MCF 10A (cell line): ENCODE data around the gene CD52. TPM values are rescaled to one million over a fixed set of nuclear protein-coding genes. Genes with fewer than 3 reads are reported as not detected.

ENCODE experiments used
- Bru-seq: library from RNA; stranded (reverse); fragments of 400-500 nt; gene quantifications from one replicate; lab custom pipeline; 2021; lab: Mats Ljungman, UMichigan
- BruChase-seq, 2 experiments: library from RNA; stranded (reverse); fragments of 400-500 nt; gene quantifications; one replicate each; lab custom pipeline; 2021; lab: Mats Ljungman, UMichigan
- BruUV-seq: library from RNA; stranded (reverse); fragments of 400-500 nt; replicated peaks from 2 replicates; lab custom pipeline; 2021; lab: Mats Ljungman, UMichigan
- CTCF ChIA-PET: fragments of 300-600 bp; sonication (Branson Sonifier 250); formaldehyde crosslinking; extraction: SDS; loops from one replicate; lab custom pipeline; 2021; ENCODE audit warnings: antibody characterized with exemption, inconsistent platforms; lab: Yijun Ruan, JAX
- POLR2A ChIA-PET: fragments of 300-600, 350-650 bp; sonication (Branson Sonifier 250); formaldehyde crosslinking; extraction: SDS; loops from one replicate; lab custom pipeline; 2020; ENCODE audit warnings: antibody characterized with exemption, inconsistent platforms; lab: Yijun Ruan, JAX
- DNase-seq: peaks from one replicate; pipeline ENCODE4 v3.0.0-alpha.2; 2018; ENCODE audit not compliant: unreplicated experiment
- H3K27ac Mint-ChIP-seq: one replicate; pipeline ENCODE4 v1.8.0; 2022; ENCODE audit warnings: mild to moderate bottlenecking, low read depth, mixed read lengths; ENCODE audit not compliant: unreplicated experiment
- H3K27me3 Mint-ChIP-seq: one replicate; pipeline ENCODE4 v1.8.0; 2022; ENCODE audit warnings: mixed read lengths; ENCODE audit not compliant: insufficient read depth, unreplicated experiment
- H3K36me3 Mint-ChIP-seq: one replicate; pipeline ENCODE4 v1.8.0; 2022; ENCODE audit warnings: mild to moderate bottlenecking, moderate library complexity, mixed read lengths; ENCODE audit not compliant: insufficient read depth, unreplicated experiment
- H3K4me1 Mint-ChIP-seq: one replicate; pipeline ENCODE4 v1.8.0; 2022; ENCODE audit warnings: mixed read lengths; ENCODE audit not compliant: insufficient read depth, unreplicated experiment
- H3K4me3 Mint-ChIP-seq: one replicate; pipeline ENCODE4 v1.8.0; 2022; ENCODE audit warnings: mild to moderate bottlenecking, moderate library complexity, mixed read lengths; ENCODE audit not compliant: unreplicated experiment
- H3K9me3 Mint-ChIP-seq: one replicate; pipeline ENCODE4 v1.8.0; 2022; ENCODE audit warnings: mixed read lengths; ENCODE audit not compliant: unreplicated experiment
- intact Hi-C: fragments of 100-400 bp; cut with micrococcal nuclease; formaldehyde crosslinking; loops from 2 replicates; pipeline ENCODE4 v1.14.1; 2022
- long read RNA-seq: library from polyadenylated mRNA; stranded (forward); transcript quantifications from one replicate; pipeline ENCODE4 v2.0.0, GENCODE V29; 2022
- total RNA-seq: library from RNA; stranded (reverse); gene quantifications from 2 replicates; pipeline ENCODE4 v1.2.3, GENCODE V29; 2022
- TF ChIP-seq, protein P1 (sequence below): fragments of 200-600 bp; IDR thresholded peaks from one replicate; pipeline ENCODE4 v1.8.0; 2022; ENCODE audit warnings: antibody characterized with exemption, mild to moderate bottlenecking; ENCODE audit not compliant: unreplicated experiment

Gene CD52, protein sequence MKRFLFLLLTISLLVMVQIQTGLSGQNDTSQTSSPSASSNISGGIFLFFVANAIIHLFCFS
- total RNA-seq (not detected in 2 replicates), Bru-seq, nascent RNA (not detected), BruChase-seq, experiment 1, labeled RNA remaining after a 6-hour chase (not detected), BruChase-seq, experiment 2, labeled RNA remaining after a 2-hour chase (not detected)
- long read RNA-seq: 0 reads

DNA sequence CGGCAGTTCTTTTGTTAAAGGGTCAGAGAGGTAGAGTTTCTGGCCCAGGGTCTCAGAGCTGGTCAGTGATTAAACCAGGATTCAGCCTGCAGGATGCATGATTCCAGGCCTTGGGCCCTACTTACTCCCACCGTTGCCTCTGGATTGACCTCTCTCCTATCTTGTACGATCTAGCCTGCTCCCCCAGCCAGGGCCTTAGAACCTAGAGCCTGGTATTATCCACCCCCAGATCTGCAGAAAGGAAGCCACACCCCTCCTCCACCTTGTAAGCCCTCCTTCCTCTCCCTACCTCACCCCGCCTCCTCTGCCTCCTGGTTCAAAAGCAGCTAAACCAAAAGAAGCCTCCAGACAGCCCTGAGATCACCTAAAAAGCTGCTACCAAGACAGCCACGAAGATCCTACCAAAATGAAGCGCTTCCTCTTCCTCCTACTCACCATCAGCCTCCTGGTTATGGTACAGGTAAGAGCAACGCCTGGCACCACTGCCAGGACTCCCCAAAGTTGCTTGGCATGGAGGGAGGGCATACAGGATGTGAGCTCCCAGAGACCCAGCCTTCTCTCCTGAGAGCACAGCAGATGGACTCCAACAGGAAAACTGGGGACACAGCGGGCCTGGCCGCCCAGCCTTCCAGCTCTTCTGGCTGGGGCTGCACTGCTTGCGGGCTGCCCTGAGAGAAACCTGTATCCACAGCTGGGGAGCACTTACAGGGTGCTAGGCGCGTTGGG lies at the start of gene CD52:
Gene CD52 (plus strand): TSS at position 347 of the 726 bp plus-strand sequence. CDS start 60 bp downstream, at position 407.
- Mint-ChIP-seq H3K27me3 (no peaks in the 10 kb centered on the region), H3K27ac (no peak within 1 kb of the TSS), H3K4me3 (no peak within 1 kb of the TSS), H3K4me1 (peaks cover 8% of the 10 kb centered on the region), H3K9me3 (no peaks in the 10 kb centered on the region), H3K36me3 (peaks cover 3% of the 10 kb centered on the region)
- POLR2A ChIA-PET: interaction anchor here (0.5 to 1.2 kb wide), 4 partner anchors 11 to 320 kb away, joined by 3 to 4 read pairs (median 4); partner anchors contain the start of gene UBXN11
- intact Hi-C loops: loop anchor here (5.0 kb wide), 1 partner anchor 280 kb away; no protein-coding TSS in a partner anchor
- BruUV-seq: no TSS peak
- DNase-seq: no peak
- TF ChIP-seq, protein P1, sequence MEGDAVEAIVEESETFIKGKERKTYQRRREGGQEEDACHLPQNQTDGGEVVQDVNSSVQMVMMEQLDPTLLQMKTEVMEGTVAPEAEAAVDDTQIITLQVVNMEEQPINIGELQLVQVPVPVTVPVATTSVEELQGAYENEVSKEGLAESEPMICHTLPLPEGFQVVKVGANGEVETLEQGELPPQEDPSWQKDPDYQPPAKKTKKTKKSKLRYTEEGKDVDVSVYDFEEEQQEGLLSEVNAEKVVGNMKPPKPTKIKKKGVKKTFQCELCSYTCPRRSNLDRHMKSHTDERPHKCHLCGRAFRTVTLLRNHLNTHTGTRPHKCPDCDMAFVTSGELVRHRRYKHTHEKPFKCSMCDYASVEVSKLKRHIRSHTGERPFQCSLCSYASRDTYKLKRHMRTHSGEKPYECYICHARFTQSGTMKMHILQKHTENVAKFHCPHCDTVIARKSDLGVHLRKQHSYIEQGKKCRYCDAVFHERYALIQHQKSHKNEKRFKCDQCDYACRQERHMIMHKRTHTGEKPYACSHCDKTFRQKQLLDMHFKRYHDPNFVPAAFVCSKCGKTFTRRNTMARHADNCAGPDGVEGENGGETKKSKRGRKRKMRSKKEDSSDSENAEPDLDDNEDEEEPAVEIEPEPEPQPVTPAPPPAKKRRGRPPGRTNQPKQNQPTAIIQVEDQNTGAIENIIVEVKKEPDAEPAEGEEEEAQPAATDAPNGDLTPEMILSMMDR: no peak
- CTCF ChIA-PET: interaction anchor here (0.7 to 1.4 kb wide), 5 partner anchors 32 to 171 kb away, joined by 3 to 10 read pairs (median 3); partner anchors contain the start of gene ZNF593

DNA sequence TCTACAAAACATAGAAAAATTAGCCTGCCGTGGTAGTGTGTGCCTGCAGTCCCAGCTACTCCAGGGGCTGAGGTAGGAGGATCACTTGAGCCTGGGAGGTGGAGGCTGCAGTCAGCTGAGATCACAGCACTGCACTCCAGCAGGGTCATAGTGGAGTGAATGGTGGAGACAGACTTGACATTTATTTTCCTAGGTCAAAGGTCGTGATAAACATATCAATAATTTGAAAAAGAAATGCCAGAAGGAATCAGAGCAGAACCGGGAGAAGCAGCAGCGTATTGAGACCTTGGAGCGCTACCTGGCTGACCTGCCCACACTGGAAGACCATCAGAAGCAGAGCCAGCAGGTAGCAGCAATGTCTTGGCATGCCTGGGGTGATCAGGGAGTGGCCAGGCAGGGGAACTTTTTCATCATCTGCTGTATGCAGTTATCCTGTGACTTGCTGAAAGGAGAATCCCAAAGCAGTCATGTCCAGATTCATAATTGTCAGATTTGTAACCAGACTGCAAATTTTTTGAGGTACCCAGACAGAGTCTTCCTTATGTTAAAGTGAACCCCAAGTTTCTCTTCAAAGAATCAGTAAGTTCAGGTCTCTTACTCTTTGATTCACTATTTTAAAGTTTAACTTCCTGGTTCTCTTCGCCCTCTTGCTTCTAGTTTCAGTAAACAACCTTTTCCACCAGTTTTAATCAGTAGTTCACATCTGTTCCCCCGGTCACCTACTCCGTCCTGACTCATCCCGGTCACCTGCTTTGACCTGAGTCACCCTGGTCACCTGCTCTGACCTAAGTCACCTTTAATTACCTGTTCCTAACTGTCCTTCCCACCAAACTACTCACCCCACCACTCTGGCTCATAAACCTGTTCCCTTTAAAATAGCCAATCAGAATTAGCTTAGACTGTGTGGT lies 49.2 kb upstream of the CD52 start:
- Mint-ChIP-seq H3K4me3 (no peak overlapping the region), H3K36me3 (peaks cover 80% of the 10 kb centered on the region), H3K27me3 (no peaks in the 10 kb centered on the region), H3K27ac (peak overlapping the region; percentile 35), H3K9me3 (peaks cover 10% of the 10 kb centered on the region), H3K4me1 (no peaks in the 10 kb centered on the region)
- no peak for DNase-seq
- ChIA-PET POLR2A (no interaction called here), CTCF (interaction anchor here (0.6 to 1.3 kb wide), 2 partner anchors 39 to 53 kb away, joined by 3 to 4 read pairs; no protein-coding TSS in a partner anchor)
- intact Hi-C loops: no loop called here
- no TSS peak for BruUV-seq
- TF ChIP-seq, protein P1: no peak

DNA sequence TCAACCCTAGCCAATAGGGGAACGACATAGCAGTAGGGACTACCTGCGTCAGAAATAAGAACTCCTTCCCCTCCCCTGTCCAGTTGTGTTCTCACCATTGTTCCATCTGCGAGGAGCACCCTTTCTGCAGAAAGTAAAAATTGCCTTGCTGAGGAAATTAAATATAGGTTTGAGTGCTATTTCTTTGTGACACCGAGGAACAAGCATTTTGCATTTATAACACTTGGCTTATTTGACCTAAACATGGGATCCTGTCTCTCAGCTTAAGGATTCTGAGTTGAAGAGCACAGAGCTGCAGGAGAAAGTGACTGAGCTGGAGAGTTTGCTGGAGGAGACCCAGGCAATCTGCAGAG lies 48.6 kb upstream of the CD52 start:
- Mint-ChIP-seq H3K4me3 (no peak overlapping the region), H3K4me1 (peaks cover 4% of the 10 kb centered on the region), H3K27me3 (no peaks in the 10 kb centered on the region), H3K36me3 (peaks cover 77% of the 10 kb centered on the region), H3K9me3 (peaks cover 10% of the 10 kb centered on the region), H3K27ac (peak overlapping the region; percentile 35)
- DNase-seq: no peak
- ChIA-PET POLR2A (no interaction called here), CTCF (interaction anchor here (0.6 kb wide), 1 partner anchor 39 kb away, joined by 3 read pairs; no protein-coding TSS in a partner anchor)
- BruUV-seq: no TSS peak
- TF ChIP-seq, protein P1: no peak
- intact Hi-C loops: no loop called here
